ENCODE results near the gene TCP1.

The TCP1 gene

DNA sequence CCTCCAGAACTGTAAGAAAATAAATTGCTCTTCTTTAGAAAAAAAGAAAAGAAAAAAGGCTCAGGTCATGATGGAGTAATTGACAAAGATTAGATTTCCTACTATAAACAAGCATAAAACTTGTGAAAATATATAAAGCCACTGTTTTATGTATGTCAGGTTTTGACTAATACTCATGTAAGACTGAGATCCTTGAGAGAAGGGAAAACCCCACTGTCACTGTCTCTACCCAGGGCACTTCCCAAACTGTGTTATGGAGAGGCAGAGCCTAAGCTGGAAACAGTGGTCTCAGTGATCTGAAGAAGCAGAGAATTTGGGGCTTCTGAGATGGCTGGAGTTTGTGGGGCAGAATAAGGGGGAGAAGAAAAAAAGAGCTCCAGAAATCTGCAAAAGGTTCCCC, 19.9 kb downstream of the TCP1 start:
- no peak for DNase-seq (ENCODE audit: low spot score)
- TF ChIP-seq, protein P1, sequence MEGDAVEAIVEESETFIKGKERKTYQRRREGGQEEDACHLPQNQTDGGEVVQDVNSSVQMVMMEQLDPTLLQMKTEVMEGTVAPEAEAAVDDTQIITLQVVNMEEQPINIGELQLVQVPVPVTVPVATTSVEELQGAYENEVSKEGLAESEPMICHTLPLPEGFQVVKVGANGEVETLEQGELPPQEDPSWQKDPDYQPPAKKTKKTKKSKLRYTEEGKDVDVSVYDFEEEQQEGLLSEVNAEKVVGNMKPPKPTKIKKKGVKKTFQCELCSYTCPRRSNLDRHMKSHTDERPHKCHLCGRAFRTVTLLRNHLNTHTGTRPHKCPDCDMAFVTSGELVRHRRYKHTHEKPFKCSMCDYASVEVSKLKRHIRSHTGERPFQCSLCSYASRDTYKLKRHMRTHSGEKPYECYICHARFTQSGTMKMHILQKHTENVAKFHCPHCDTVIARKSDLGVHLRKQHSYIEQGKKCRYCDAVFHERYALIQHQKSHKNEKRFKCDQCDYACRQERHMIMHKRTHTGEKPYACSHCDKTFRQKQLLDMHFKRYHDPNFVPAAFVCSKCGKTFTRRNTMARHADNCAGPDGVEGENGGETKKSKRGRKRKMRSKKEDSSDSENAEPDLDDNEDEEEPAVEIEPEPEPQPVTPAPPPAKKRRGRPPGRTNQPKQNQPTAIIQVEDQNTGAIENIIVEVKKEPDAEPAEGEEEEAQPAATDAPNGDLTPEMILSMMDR (IDR thresholded peaks at IDR 0.05; ENCODE audit: extremely low read depth, missing control alignments), result no peak

GRCh38 chr6:159766906-159767305, 22.5 kb downstream of the TCP1 start:
- TF ChIP-seq, protein P1 (IDR thresholded peaks at IDR 0.05; ENCODE audit: extremely low read depth, missing control alignments), result no peak
- DNase-seq (ENCODE audit: low spot score), result no peak

DNA sequence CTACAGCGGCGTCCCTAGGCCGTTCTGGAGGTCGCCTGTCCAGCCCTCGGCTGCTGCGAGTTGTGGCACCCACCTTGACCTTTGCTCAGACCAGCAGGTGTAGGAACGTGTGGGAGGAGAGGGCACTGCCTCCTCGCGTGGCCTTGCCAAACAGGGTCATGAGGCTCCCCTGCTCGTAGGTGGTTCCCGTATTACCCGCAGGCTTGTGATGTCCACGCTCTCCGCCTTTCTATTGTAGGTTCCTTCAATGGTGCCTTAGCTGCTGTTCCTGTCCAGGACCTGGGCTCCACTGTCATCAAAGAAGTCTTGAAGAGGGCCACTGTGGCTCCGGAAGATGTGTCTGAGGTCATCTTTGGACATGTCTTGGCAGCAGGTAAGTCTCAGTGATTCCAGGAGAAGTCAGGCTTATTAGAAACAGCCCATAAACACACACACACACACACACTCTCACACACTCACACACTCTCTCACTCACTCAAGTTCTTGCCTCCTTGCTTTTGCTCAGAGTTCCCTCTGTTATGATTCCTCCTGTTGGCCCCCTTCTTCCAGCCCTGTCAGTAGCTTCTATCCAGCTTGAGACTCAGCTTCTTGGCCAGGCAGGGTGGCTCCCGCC, 26.6 kb downstream of the TCP1 start:
- peak; percentile 32 for DNase-seq (ENCODE audit: low spot score)
- TF ChIP-seq, protein P1 (IDR thresholded peaks at IDR 0.05; ENCODE audit: extremely low read depth, missing control alignments), result no peak

GRCh38 chr6:159761873-159762680, 27.3 kb downstream of the TCP1 start, which contains the start of gene ACAT2:
TSS of gene ACAT2 (plus strand) at chr6:159762045. CDS start at chr6:159762088, 43 bp downstream.
- TF ChIP-seq, protein P1 (IDR thresholded peaks at IDR 0.05; ENCODE audit: extremely low read depth, missing control alignments), result no peak
- peak; percentile 98 for DNase-seq (ENCODE audit: low spot score)

- TF ChIP-seq, protein P1 (IDR thresholded peaks at IDR 0.05; ENCODE audit: extremely low read depth, missing control alignments), result no peak
- peak; percentile 31 for DNase-seq (ENCODE audit: low spot score)
Measured at GRCh38 chr6:159761129-159761872, 28.1 kb downstream of the TCP1 start.

DNA sequence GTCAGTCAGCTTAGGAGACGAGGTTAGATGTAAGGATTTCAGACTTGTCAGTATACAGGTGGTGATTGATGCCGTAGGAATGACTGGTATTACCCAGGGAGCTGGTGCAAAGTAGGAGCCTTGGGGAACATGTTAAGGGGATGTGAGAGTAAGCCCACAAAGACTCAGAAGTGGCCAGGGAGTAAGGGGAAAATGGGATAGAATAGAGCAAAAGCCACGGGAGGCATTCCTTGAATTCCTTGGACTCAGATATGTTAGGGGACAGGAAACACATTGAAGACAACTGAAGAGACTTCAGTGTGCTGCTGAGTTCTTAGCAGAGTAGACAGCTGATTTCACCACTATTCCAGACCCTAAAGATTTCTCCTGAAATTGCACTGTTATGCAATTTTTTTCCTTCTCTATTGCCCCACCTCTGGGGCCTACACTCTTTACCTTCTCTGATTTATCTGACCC, 28.8 kb downstream of the TCP1 start:
- DNase-seq (ENCODE audit: low spot score), result no peak
- TF ChIP-seq, protein P1 (IDR thresholded peaks at IDR 0.05; ENCODE audit: extremely low read depth, missing control alignments), result no peak
